HG03103 (cell line): ENCODE results near the gene UNC13D.
"Not testable (repeated sequence)": the region's sequence is repeated elsewhere in the genome, so short reads cannot be mapped to it uniquely, and the experiment has no call there.

ENCODE experiments used
- ATAC-seq: cut with Tn5 transposase; IDR thresholded peaks from one replicate; pipeline ENCODE4 v1.9.1; 2021; ENCODE audit warnings: low read depth; ENCODE audit not compliant: unreplicated experiment

Gene UNC13D

GRCh38 chr17:75843577-75844529, at the start of gene UNC13D:
Gene UNC13D, minus strand, starts transcription at chr17:75844404. Its CDS starts 67 bp downstream, at chr17:75844337.
- ATAC-seq = no peak

GRCh38 chr17:75893305-75894048, 49.3 kb upstream of the UNC13D start:
- ATAC-seq = no peak

GRCh38 chr17:75892556-75893224, 48.5 kb upstream of the UNC13D start:
- no peak for ATAC-seq

- no peak for ATAC-seq
These were observed 47.7 kb upstream of the UNC13D start for GRCh38 chr17:75891605-75892555.

- no peak for ATAC-seq
These were observed 46.9 kb upstream of the UNC13D start for GRCh38 chr17:75891022-75891604.

- ATAC-seq = no peak
These were observed 45.2 kb upstream of the UNC13D start for GRCh38 chr17:75889454-75889853.

GRCh38 chr17:75888484-75888883, 44.3 kb upstream of the UNC13D start:
- ATAC-seq = no peak

- not testable (repeated sequence) for ATAC-seq
These were observed 41.7 kb upstream of the UNC13D start for GRCh38 chr17:75885860-75886259.

GRCh38 chr17:75885431-75885830, 41.2 kb upstream of the UNC13D start:
- ATAC-seq = no peak

GRCh38 chr17:75881678-75882454, 37.7 kb upstream of the UNC13D start:
- no peak for ATAC-seq

- ATAC-seq = no peak
These were observed 36.1 kb upstream of the UNC13D start for GRCh38 chr17:75880266-75880665.

- no peak for ATAC-seq
These were observed 34.2 kb upstream of the UNC13D start, which contains the start of gene TRIM47 for GRCh38 chr17:75878174-75878998. Gene TRIM47, minus strand, starts transcription at chr17:75878581. Its CDS starts 33 bp downstream, at chr17:75878548.

- ATAC-seq = no peak
These were observed 33.6 kb upstream of the UNC13D start for GRCh38 chr17:75877752-75878173.

GRCh38 chr17:75876938-75877751, 32.9 kb upstream of the UNC13D start:
- ATAC-seq = no peak

GRCh38 chr17:75876190-75876937, 32.2 kb upstream of the UNC13D start:
- ATAC-seq = no peak

- no peak for ATAC-seq
These were observed 31.7 kb upstream of the UNC13D start for GRCh38 chr17:75875940-75876189.
